Ramos (cell line): ENCODE results near the gene GATA3.

Experiments used
- in situ Hi-C: fragments of 300-500 bp; cut with MboI; formaldehyde crosslinking; loops from one replicate; pipeline ENCODE4 v1.14.3; 2022; ENCODE audit warnings: low sequenced_read_pairs; ENCODE audit not compliant: unreplicated experiment

The GATA3 gene

GRCh38 chr10:8122611-8123369 lies 68.3 kb downstream of the GATA3 start:
- in situ Hi-C loops = no loop called here

GRCh38 chr10:8124436-8124835 lies 69.9 kb downstream of the GATA3 start:
- in situ Hi-C loops = no loop called here
